PC-9 (cell line): ENCODE results near the gene SEC61B.

Source experiments
- CTCF ChIP-seq: fragments of 200-600 bp; sonication (generic); conservative IDR thresholded peaks from 2 replicates; pipeline ENCODE4 v1.6.1; 2017; ENCODE audit warnings: mixed run types, antibody characterized with exemption, mild to moderate bottlenecking, moderate library complexity
- EZH2 ChIP-seq: fragments of 200-600 bp; sonication (generic); IDR thresholded peaks from 2 replicates; pipeline ENCODE4 v1.8.0; 2017; ENCODE audit warnings: antibody characterized with exemption, low read depth

- TF ChIP-seq CTCF (no peak), EZH2 (no peak)
Measured at GRCh38 chr9:99224445-99224844, 2.4 kb downstream of the SEC61B start.
